ENCODE measurements around the gene OR10A5.
"Not testable (repeated sequence)": the region's sequence is repeated elsewhere in the genome, so short reads cannot be mapped to it uniquely, and the experiment has no call there.

Gene OR10A5

DNA sequence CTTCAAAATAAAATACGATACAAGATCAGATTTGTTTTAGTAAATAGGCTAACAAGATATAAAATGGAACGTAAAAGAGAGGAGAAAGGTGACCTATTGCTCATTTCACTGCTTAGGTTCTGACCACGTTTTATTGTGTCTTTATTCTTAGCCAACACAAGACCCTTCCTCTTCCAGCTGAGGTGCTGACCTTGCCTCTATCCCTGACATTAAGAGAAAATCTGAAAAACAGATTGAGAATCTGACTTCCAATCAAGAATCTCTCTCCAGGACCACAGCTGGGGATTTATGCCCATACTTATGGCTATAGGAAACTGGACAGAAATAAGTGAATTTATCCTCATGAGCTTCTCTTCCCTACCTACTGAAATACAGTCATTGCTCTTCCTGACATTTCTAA lies at the start of gene OR10A5:
OR10A5 (plus strand) TSS at position 301 of the 400 bp plus-strand sequence; CDS start at position 301, 0 bp downstream.
- no peak for DNase-seq

DNA sequence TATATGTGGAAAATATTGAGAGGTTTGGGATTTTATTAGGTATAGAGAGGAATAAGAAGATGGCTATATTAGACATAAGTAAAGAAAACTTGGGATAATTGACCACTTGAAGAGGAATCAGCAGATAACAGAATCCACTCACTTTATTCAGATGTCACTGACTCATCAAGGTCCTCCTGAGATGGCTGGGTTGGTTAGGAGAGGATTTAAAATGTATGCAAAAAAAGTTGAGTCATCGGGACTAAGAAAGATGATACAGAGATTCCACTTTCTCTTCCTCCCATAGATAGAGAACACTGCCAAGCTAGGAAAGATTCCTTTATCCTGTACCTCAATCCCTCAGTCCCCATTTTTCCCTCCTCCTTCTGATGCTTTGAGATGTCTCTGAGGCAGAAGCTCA lies 46.1 kb upstream of the OR10A5 start, which contains the start of gene OR6A2:
OR6A2 (minus strand) TSS at position 288 of the 400 bp plus-strand sequence. CDS start 3,981 bp downstream, outside the sequence.
- no peak for DNase-seq

GRCh38 chr11:6801075-6801474 lies 44.4 kb upstream of the OR10A5 start:
- not testable (repeated sequence) for DNase-seq

DNA sequence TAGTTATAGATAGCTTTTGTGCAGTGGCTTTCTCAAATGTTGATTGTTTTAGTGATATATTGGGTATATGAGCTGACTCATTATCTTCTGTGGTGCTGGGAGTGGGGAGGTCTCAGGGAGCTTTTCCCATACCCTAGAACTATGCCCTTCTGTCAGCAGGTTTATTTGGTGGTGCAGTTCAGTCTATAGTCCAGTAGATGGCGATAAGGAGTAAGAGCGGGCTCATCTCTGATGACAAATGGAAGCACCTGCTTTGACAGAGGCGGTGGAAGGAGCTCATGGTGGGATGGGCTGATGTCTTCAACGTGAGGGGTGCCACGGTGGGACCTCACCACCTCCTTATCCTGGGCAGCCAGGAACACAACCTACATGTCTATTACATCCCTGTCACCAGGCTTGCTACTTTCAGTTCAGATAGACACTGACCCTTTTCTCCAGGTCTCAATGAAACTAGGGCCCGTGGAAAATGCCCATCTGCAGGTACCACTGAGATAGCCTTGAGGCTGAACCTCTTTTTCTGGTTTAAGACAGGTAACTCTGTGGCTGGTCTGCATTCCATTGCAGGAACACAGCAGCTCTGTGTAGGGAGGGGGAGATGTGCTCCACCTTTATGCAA lies 33.0 kb upstream of the OR10A5 start:
- peak; percentile 13 to 33 for DNase-seq

DNA sequence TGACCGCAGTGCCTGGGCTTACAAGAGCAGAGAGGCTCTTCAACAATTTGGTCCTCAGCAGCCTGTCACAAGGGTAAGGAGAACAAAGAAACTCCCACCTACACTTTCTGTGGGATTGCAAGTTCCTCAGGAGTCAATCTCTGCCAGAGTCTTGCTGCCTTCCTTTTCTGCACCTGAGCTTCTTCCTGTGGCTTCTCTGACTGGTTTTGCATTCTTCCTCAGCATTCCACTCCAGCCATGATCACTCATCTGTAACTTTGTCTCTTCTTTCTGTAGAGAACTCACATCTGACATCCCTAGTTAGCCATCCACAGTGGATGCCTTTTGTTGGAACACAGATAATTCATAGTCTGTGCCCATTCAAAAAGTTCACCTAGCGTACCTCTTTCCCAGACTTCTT lies 31.8 kb upstream of the OR10A5 start:
- no peak for DNase-seq

DNA sequence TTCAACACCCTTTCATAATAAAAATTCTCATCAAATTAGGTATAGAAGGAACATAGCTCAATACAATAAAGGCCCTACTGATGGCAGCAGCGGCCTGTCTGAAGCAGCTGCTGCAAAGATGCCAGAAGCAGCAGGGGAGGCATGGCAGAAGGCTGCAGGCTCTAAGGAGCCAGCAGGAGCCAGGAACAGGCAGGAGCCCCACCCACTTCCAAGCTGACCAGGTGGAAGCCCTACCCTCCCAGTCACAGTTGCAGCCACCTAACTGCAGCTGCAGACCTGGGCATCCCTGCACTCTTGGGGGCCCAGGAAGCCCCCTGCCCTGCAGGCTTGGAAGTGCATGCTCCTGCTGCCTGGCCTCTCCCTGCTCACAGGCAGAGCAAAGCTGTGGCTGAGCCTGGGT lies 27.8 kb upstream of the OR10A5 start:
- no peak for DNase-seq

GRCh38 chr11:6818967-6819366 lies 26.5 kb upstream of the OR10A5 start:
- no peak for DNase-seq

DNA sequence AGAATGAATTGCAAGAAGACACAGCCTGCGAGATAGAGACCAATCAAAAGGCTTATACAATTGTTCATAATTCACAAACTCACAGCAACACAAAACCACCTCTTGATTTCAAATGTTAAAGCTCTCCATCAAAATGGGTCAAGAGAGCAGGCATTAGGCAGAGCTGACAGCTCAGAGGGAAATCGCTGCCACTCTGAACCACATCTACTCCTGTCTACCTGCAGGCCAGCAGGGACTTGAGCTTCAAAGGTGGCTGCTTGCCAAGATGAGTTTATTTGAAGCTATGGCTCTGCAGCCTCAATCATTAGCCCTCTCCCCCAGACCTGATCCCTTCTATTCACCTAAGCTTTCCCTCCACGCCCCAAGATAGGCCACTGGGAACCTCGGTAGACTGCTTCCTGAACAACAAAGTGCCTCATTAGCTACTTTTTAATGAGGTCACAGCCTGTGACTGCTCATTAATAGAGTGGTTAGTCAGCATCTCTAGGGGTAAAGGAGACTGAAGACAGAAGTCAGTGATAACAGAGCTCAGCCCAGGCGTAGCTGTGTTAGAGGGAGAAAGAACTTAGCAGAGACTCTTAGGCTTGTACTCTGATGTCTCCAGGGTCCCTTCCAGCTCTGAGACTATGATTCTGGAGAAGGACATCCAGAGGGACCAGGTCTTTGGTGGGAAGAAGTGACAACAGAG lies 21.2 kb upstream of the OR10A5 start:
- no peak for DNase-seq

GRCh38 chr11:6825231-6825744 lies 20.2 kb upstream of the OR10A5 start:
- no peak for DNase-seq

GRCh38 chr11:6828103-6828502 lies 17.4 kb upstream of the OR10A5 start:
- no peak for DNase-seq

- DNase-seq, result no peak
Observed at GRCh38 chr11:6833356-6833755, 12.1 kb upstream of the OR10A5 start.

- no peak for DNase-seq
Observed at GRCh38 chr11:6834021-6834420, 11.5 kb upstream of the OR10A5 start.

DNA sequence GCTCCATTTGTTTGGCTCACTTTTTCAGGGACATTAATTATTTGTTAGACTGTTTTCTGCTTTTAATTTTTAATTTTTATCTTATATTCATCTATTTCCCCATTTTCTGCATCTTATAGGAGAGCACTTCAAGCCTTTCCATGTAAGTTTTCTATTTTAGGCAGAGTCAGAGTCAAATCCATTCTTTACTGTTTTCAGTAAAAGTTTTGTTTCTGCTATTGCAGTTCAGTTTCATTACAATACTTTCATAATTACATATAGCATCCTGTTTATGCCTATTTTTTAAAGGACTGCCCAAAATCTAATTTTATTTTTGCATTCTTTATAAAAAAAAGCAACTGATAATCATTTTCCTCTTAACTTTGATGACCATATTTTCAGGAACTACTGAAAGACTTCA lies 3.8 kb upstream of the OR10A5 start:
- DNase-seq, result no peak

GRCh38 chr11:6843670-6844069 lies 1.8 kb upstream of the OR10A5 start:
- DNase-seq, result no peak

DNA sequence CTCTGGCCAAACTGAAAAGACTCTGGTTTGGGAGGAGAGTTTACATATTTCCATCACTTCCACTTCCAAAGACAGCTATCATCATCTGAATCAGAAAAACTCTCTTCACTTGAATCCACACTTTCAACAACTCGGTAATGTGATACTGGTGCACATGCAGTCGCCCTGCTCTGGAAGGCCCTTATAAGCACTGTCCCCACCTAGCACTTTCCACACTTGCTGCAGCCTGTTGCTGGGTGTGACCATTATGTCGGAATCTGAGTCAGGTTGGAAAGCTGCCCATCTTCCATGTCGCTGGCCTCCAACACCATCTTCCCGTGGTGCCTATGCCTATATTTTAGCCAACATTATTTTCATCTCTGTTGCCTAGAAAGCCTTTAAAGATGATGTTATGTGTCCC lies 1.1 kb upstream of the OR10A5 start:
- no peak for DNase-seq

- no peak for DNase-seq
Observed at GRCh38 chr11:6850526-6850925, 5.0 kb downstream of the OR10A5 start.

- not testable (repeated sequence) for DNase-seq
Observed at GRCh38 chr11:6854801-6855200, 9.3 kb downstream of the OR10A5 start.

- DNase-seq, result no peak
Observed at GRCh38 chr11:6855971-6856541, 10.6 kb downstream of the OR10A5 start.

DNA sequence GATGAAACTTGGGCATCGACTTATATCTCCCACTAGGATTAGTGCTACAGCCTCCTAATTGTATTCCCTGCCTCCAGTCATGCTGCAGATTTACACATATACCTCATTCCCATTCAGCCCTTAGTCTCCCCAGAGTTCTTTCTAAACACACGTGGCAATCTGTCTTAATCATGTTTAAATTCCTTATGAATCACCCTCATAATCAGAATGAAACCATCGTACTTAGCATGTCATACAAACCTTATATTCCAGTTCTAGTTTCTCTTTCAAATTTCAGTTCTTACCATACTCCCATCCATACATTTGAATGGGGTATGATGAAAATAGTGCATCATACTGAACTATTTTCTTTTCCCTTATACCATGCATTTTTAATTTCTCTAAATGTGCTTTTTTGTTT lies 11.4 kb downstream of the OR10A5 start:
- no peak for DNase-seq

DNA sequence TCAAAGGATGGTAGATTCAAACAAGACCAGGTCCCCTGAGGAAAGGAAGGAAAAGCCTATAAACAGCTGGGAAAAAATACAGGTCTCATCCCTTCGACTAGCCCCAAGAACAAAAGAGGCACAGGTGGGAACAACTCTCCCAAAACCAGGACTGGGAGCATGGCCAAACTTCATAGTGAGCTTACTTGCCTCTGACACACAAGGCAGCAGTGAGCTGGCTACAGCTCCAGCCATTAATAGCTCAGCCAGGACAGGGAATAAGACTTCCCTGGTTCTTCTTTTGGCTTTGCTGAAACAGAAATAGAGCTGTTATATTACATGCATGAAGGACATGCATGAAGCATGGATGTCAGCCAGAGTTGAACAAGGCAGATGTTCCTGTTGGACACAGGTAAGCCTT lies 17.5 kb downstream of the OR10A5 start, which contains the start of gene OR10A2:
OR10A2 (plus strand) TSS at position 97 of the 400 bp plus-strand sequence. CDS start 6,698 bp downstream, outside the sequence.
- no peak for DNase-seq

GRCh38 chr11:6864438-6864837 lies 19.0 kb downstream of the OR10A5 start:
- DNase-seq, result no peak

DNA sequence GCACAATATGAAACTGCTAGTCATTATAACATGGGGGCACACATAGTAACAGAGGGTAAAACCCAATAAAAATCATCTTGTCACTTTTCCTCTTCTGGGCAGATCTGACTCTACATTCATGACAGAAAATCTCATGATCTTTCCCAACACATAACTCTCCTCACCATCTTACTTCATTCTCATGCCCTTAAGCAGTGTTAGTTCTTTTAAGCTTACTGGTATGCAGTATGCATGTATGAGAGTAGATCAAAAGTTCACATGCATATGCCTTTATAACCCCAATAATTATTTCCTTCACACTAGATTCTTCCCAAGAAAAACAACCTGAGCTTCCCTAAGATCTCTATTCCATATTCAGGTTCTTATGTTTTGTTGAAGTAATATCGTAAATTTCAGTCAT lies 25.8 kb downstream of the OR10A5 start:
- DNase-seq, result no peak

- DNase-seq, result no peak
Observed at GRCh38 chr11:6875761-6876160, 30.3 kb downstream of the OR10A5 start.

GRCh38 chr11:6876325-6876724 lies 30.8 kb downstream of the OR10A5 start, which contains the start of gene OR10A4:
OR10A4 (plus strand) TSS chr11:6876625; CDS start chr11:6876648, 23 bp downstream.
- DNase-seq, result no peak
